H9 (cell line): ENCODE results near the gene UPB1. TPM values are rescaled to one million over a fixed set of nuclear protein-coding genes. Genes with fewer than 3 reads are reported as not detected.
A peak's percentile ranks its signal among the peaks of the same experiment; 100 is the strongest.

ENCODE experiments used
- DNase-seq: peaks from one replicate; pipeline ENCODE4 v3.0.0-alpha.2; 2017
- H2AFZ ChIP-seq: one replicate; pipeline ENCODE4 v1.6.1; 2013; ENCODE audit warnings: mild to moderate bottlenecking, low read length, control low read depth, moderate library complexity
- H2AK5ac ChIP-seq: 2 replicates; pipeline ENCODE4 v1.6.1; 2013; ENCODE audit warnings: low read length, control low read depth, mixed read lengths; ENCODE audit not compliant: insufficient read length
- H2BK120ac ChIP-seq: one replicate; pipeline ENCODE4 v1.6.1; 2013; ENCODE audit warnings: low read depth, mild to moderate bottlenecking, low read length, control low read depth, inconsistent platforms; ENCODE audit not compliant: poor library complexity, severe bottlenecking
- H2BK12ac ChIP-seq: 2 replicates; pipeline ENCODE4 v1.6.1; 2013; ENCODE audit warnings: low read length, control low read depth, mixed read lengths, low read depth; ENCODE audit not compliant: insufficient read length
- H2BK15ac ChIP-seq: 2 replicates; pipeline ENCODE4 v1.6.1; 2013; ENCODE audit warnings: low read depth, low read length, control low read depth
- H2BK20ac ChIP-seq: one replicate; pipeline ENCODE4 v1.6.1; 2013; ENCODE audit warnings: low read depth, mild to moderate bottlenecking, low read length, control low read depth, inconsistent platforms; ENCODE audit not compliant: poor library complexity, severe bottlenecking
- H2BK5ac ChIP-seq: 2 replicates; pipeline ENCODE4 v1.6.1; 2013; ENCODE audit warnings: low read length, control low read depth, mixed read lengths; ENCODE audit not compliant: insufficient read length
- H3K14ac ChIP-seq: 2 replicates; pipeline ENCODE4 v1.6.1; 2013; ENCODE audit warnings: low read length, control low read depth; ENCODE audit not compliant: insufficient read depth
- H3K18ac ChIP-seq: 2 replicates; pipeline ENCODE4 v1.6.1; 2013; ENCODE audit warnings: low read depth, mild to moderate bottlenecking, mixed read lengths, low read length, control low read depth; ENCODE audit not compliant: insufficient read length
- H3K23ac ChIP-seq: 2 replicates; pipeline ENCODE4 v1.6.1; 2013; ENCODE audit warnings: low read length, control low read depth, mixed read lengths, low read depth; ENCODE audit not compliant: insufficient read length
- H3K23me2 ChIP-seq: 2 replicates; pipeline ENCODE4 v1.6.1; 2013; ENCODE audit warnings: low read depth, mild to moderate bottlenecking, mixed read lengths, low read length, control low read depth; ENCODE audit not compliant: insufficient read length, poor library complexity, severe bottlenecking
- H3K27ac ChIP-seq: 2 replicates; pipeline ENCODE4 v1.5.1; 2013; ENCODE audit warnings: low read length, control low read depth, mixed read lengths, low read depth; ENCODE audit not compliant: insufficient read length
- H3K27me3 ChIP-seq: 2 replicates; pipeline ENCODE4 v1.6.1; 2013; ENCODE audit warnings: low read length, control low read depth, inconsistent platforms; ENCODE audit not compliant: insufficient read depth
- H3K4ac ChIP-seq: 2 replicates; pipeline ENCODE4 v1.6.1; 2013; ENCODE audit warnings: low read depth, mild to moderate bottlenecking, control low read depth, inconsistent platforms, low read length, moderate library complexity
- H3K4me1 ChIP-seq: 2 replicates; pipeline ENCODE4 v1.6.1; 2013; ENCODE audit warnings: low read length, control low read depth, inconsistent platforms; ENCODE audit not compliant: insufficient read depth
- H3K4me2 ChIP-seq: 2 replicates; pipeline ENCODE4 v1.6.1; 2013; ENCODE audit warnings: low read length, control low read depth, mixed read lengths; ENCODE audit not compliant: insufficient read length, insufficient read depth
- H3K56ac ChIP-seq: 2 replicates; pipeline ENCODE4 v1.6.1; 2013; ENCODE audit warnings: low read depth, mild to moderate bottlenecking, mixed read lengths, low read length, control low read depth; ENCODE audit not compliant: insufficient read length
- H3K79me1 ChIP-seq: 2 replicates; pipeline ENCODE4 v1.6.1; 2013; ENCODE audit warnings: low read depth, mild to moderate bottlenecking, moderate library complexity, low read length, control low read depth, inconsistent platforms; ENCODE audit not compliant: insufficient read depth, poor library complexity, severe bottlenecking
- H3K79me2 ChIP-seq: 2 replicates; pipeline ENCODE4 v1.6.1; 2013; ENCODE audit warnings: low read length, control low read depth, inconsistent platforms; ENCODE audit not compliant: insufficient read depth
- H3K9ac ChIP-seq: 2 replicates; pipeline ENCODE4 v1.6.1; 2013; ENCODE audit warnings: low read length, control low read depth, mixed read lengths; ENCODE audit not compliant: insufficient read length; ENCODE audit errors: extremely low read depth
- H3K9me3 ChIP-seq: one replicate; pipeline ENCODE4 v1.6.1; 2013; ENCODE audit warnings: low read depth, low read length, inconsistent platforms; ENCODE audit not compliant: control insufficient read depth
- H3T11ph ChIP-seq: one replicate; pipeline ENCODE4 v1.6.1; 2013; ENCODE audit warnings: mild to moderate bottlenecking, low read length, control low read depth, inconsistent platforms
- H4K20me1 ChIP-seq: one replicate; pipeline ENCODE4 v1.6.1; 2013; ENCODE audit not compliant: control insufficient read depth, insufficient read length, insufficient read depth
- H4K5ac ChIP-seq: 2 replicates; pipeline ENCODE4 v1.6.1; 2013; ENCODE audit warnings: low read depth, mild to moderate bottlenecking, mixed read lengths, low read length, control low read depth; ENCODE audit not compliant: insufficient read length
- H4K8ac ChIP-seq: replicated peaks from 2 replicates; pipeline ENCODE4 v1.6.1; 2013; ENCODE audit warnings: low read length, control low read depth, mixed read lengths, low read depth; ENCODE audit not compliant: insufficient read length
- H4K91ac ChIP-seq: 2 replicates; pipeline ENCODE4 v1.6.1; 2013; ENCODE audit warnings: low read depth, mild to moderate bottlenecking, moderate library complexity, mixed read lengths, low read length, control low read depth; ENCODE audit not compliant: insufficient read length
- H3K27ac Mint-ChIP-seq, 3 experiments: 2 replicates in 2 of 3; 3 replicates in 1 of 3; pipeline ENCODE4 v1.8.0; 2020 to 2021; ENCODE audit warnings: mixed read lengths in 3 of 3, mild to moderate bottlenecking in 1 of 3, moderate library complexity in 1 of 3
- H3K27me3 Mint-ChIP-seq: 2 replicates; pipeline ENCODE4 v1.8.0; 2021; ENCODE audit warnings: low read depth, mild to moderate bottlenecking, moderate library complexity, mixed read lengths
- H3K36me3 Mint-ChIP-seq, 3 experiments: 2 replicates in 2 of 3; 3 replicates in 1 of 3; pipeline ENCODE4 v1.8.0; 2020 to 2021; ENCODE audit warnings: low read depth in 3 of 3, mixed read lengths in 3 of 3; ENCODE audit not compliant: insufficient read depth in 1 of 3
- H3K4me1 Mint-ChIP-seq, 2 experiments: 2 replicates each; pipeline ENCODE4 v1.8.0; 2020; ENCODE audit warnings: mixed read lengths in 2 of 2
- H3K4me3 Mint-ChIP-seq, 2 experiments: 2 replicates in 1 of 2; 3 replicates in 1 of 2; pipeline ENCODE4 v1.8.0; 2020 to 2021; ENCODE audit warnings: mild to moderate bottlenecking in 2 of 2, mixed read lengths in 2 of 2, moderate library complexity in 1 of 2
- H3K9me3 Mint-ChIP-seq, 2 experiments: 2 replicates in 1 of 2; 3 replicates in 1 of 2; pipeline ENCODE4 v1.8.0; 2020; ENCODE audit warnings: mild to moderate bottlenecking in 2 of 2, mixed read lengths in 2 of 2, moderate library complexity in 1 of 2
- WGBS: extraction: QIAGEN DNeasy Blood & Tissue Kit; methylation state at CpG from one replicate; pipeline ENCODE4 v1.1.7; 2013; ENCODE audit warnings: missing lambda C conversion rate, low lambda C conversion rate, mixed read lengths; ENCODE audit not compliant: insufficient read length; ENCODE audit errors: extremely low coverage; 5-methylcytosine and 5-hydroxymethylcytosine counted together
- total RNA-seq: library from RNA; stranded (reverse); gene quantifications from 2 replicates; pipeline ENCODE4 v1.2.1, GENCODE V29; 2021
- TF ChIP-seq, protein P1 (sequence below): fragments of 200-600 bp; sonication (generic); conservative IDR thresholded peaks from 3 replicates; pipeline ENCODE4 v1.8.0; 2021; ENCODE audit warnings: antibody characterized with exemption, mild to moderate bottlenecking

UPB1 gene
- total RNA-seq, 1 experiment from 2014 or later = not detected

DNA sequence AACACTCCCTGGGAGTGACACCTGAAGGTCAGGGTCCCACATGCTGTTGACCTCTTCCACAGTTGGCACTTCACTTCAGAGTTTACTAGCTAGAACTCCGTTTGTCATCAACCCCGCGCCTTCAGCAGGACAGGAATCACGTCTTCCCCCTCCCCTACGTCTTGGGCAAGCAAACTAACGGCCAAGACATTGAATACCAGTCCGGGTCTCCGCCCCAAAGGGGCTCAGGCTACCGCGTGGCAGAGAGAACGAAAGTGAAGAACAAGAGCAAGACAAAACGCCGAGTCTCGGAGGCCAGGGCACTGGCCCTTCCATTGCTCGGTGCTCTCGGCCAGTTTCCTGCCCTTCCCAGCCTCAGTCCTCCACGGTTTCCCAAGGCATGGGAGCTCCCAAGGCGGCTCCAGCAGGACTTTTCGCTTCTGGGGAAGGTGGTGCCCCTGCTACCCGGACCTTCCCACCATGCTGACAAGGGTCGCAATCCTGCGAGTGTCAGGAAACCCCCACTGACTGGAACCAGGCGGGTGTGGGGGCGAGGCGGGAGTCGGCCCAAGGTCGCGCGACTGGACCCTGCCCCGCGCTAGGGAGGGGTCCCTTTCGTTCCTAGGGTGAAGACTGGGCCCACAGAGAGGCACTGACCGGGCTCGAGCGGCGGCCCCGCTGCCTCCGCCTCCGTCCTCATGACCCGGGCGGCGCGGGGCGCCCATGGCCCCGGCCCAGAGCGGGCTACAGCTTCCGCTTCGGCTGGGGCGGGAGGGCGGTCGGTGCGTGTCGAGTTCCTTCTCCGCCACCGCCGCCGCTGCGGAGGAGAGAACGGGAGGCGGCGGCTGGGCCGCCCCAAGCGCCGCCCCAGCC lies 59.4 kb downstream of the UPB1 start, which contains the start of gene GUCD1:
GUCD1 (minus strand) TSS at position 826 of the 852 bp plus-strand sequence; CDS start at position 679, 147 bp downstream.
- H3T11ph ChIP-seq = no peak within 1 kb of the TSS

More for the DNA sequence above, 59.4 kb downstream of the UPB1 start, which contains the start of gene GUCD1:
- H4K91ac ChIP-seq = no peak within 1 kb of the TSS
- peaks cover 9% of the 10 kb centered on the region for H3K79me1 ChIP-seq
- TF ChIP-seq, protein P1, sequence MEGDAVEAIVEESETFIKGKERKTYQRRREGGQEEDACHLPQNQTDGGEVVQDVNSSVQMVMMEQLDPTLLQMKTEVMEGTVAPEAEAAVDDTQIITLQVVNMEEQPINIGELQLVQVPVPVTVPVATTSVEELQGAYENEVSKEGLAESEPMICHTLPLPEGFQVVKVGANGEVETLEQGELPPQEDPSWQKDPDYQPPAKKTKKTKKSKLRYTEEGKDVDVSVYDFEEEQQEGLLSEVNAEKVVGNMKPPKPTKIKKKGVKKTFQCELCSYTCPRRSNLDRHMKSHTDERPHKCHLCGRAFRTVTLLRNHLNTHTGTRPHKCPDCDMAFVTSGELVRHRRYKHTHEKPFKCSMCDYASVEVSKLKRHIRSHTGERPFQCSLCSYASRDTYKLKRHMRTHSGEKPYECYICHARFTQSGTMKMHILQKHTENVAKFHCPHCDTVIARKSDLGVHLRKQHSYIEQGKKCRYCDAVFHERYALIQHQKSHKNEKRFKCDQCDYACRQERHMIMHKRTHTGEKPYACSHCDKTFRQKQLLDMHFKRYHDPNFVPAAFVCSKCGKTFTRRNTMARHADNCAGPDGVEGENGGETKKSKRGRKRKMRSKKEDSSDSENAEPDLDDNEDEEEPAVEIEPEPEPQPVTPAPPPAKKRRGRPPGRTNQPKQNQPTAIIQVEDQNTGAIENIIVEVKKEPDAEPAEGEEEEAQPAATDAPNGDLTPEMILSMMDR = no peak
- Mint-ChIP-seq H3K9me3 (peaks cover 2% of the 10 kb centered on the region in 2 experiments; a peak in 3 of 5 replicates), H3K27ac (peak within 1 kb of the TSS; percentile 99 to 100 (median 100)), H3K4me1 (peaks cover 27 to 33% of the 10 kb centered on the region in 2 experiments), H3K36me3 (peaks cover 29 to 35% (median 32%) of the 10 kb centered on the region in 3 experiments), H3K4me3 (peak within 1 kb of the TSS; percentile 99), H3K27me3 (no peaks in the 10 kb centered on the region)
- H2BK12ac ChIP-seq = no peak within 1 kb of the TSS
- H3K79me2 ChIP-seq = peaks cover 45% of the 10 kb centered on the region; the same call in 1 of the 2 replicates
- H3K56ac ChIP-seq = no peak within 1 kb of the TSS
- no peak within 1 kb of the TSS for H2BK20ac ChIP-seq
- H3K27me3 ChIP-seq = no peaks in the 10 kb centered on the region
- no peak within 1 kb of the TSS for H2BK5ac ChIP-seq
- no peak within 1 kb of the TSS for H3K23ac ChIP-seq
- H3K9ac ChIP-seq = peak within 1 kb of the TSS; percentile 94
- H3K14ac ChIP-seq = peak within 1 kb of the TSS; percentile 96
- H2BK120ac ChIP-seq = no peak within 1 kb of the TSS
- no peak within 1 kb of the TSS for H2AK5ac ChIP-seq
- no peak within 1 kb of the TSS for H4K5ac ChIP-seq
- peaks cover 2% of the 10 kb centered on the region for H4K20me1 ChIP-seq
- no peaks in the 10 kb centered on the region for H3K9me3 ChIP-seq
- H3K4ac ChIP-seq = no peak within 1 kb of the TSS; the same call in 1 of the 2 replicates
- peak within 1 kb of the TSS; percentile 92 for H3K18ac ChIP-seq
- peak within 1 kb of the TSS; percentile 90 for H3K4me2 ChIP-seq
- no peak within 1 kb of the TSS for H2BK15ac ChIP-seq
- no peak within 1 kb of the TSS for H2AFZ ChIP-seq
- peak; percentile 39 for DNase-seq
- H4K8ac ChIP-seq = no peak within 1 kb of the TSS
- H3K27ac ChIP-seq = peak within 1 kb of the TSS; percentile 53
- H3K4me1 ChIP-seq = peaks cover 3% of the 10 kb centered on the region
- WGBS = no CpG with 5 or more reads among the region's 64 CpGs
- H3K23me2 ChIP-seq = peaks cover 16% of the 10 kb centered on the region
